ENCODE results near the gene CD2. TPM values are rescaled to one million over a fixed set of nuclear protein-coding genes. Genes with fewer than 3 reads are reported as not detected.

Gene CD2
- total and polyA plus RNA-seq, 2 donors (not counting 3 experiments of a cell fraction or from before 2014, with no cell fraction given): not detected

- Histone ChIP-seq H3K4me2 (ENCODE audit: insufficient read depth, low read length) (no peak overlapping the region), H3K27ac (ENCODE audit: insufficient read depth, low read depth, low read length) (no peak overlapping the region), H3K4me3 (replicated peaks in 1 of 3; ENCODE audit: insufficient read depth in 1 of 3, low read depth in 1 of 3, low read length in 3 of 3) (no peak overlapping the region), H3K27me3 (ENCODE audit: control insufficient read depth in 2 of 2, insufficient read depth in 2 of 2, low read length in 2 of 2) (no peaks in the 10 kb centered on the region), H3K4me1 (ENCODE audit: control insufficient read depth, extremely low read depth, insufficient read depth, low read length) (no peaks in the 10 kb centered on the region), H3K9ac (replicated peaks; ENCODE audit: extremely low read depth, insufficient read depth, low read length) (no peak overlapping the region), H3K36me3 (ENCODE audit: control insufficient read depth in 2 of 2, extremely low read depth in 1 of 2, insufficient read depth in 2 of 2, low read length in 2 of 2) (no peaks in the 10 kb centered on the region), H3K9me1 (replicated peaks; ENCODE audit: control insufficient read depth, extremely low read depth, insufficient read depth, low read length) (no peaks in the 10 kb centered on the region), H4K20me1 (replicated peaks; ENCODE audit: control insufficient read depth, extremely low read depth, insufficient read depth, low read length) (no peaks in the 10 kb centered on the region), H3K9me3 (replicated peaks; ENCODE audit: control insufficient read depth, insufficient read depth, low read length) (no peaks in the 10 kb centered on the region), H3K79me2 (ENCODE audit: control insufficient read depth, insufficient read depth, low read length) (no peaks in the 10 kb centered on the region), H2AFZ (ENCODE audit: low read depth, low read length) (no peak overlapping the region)
- BruUV-seq (replicated peaks): no TSS peak
- intact Hi-C loops (cut with micrococcal nuclease) (no loop called here), dilution Hi-C loops (cut with MboI; ENCODE audit: extremely low pct_ligation_motif_present, low sequenced_read_pairs) (no loop called here)
- DNase-seq (ENCODE audit: low read depth, low spot score) (no peak), FAIRE-seq (no peak)
- ChIA-PET POLR2A (no interaction called here), CTCF (interaction anchor here (0.6 to 2.7 kb wide), 8 partner anchors 14 to 366 kb away, joined by 3 to 11 read pairs (median 4); partner anchors contain the start of gene TTF2)
- no peak for TF ChIP-seq GATA2 (IDR thresholded peaks at IDR 0.05; ENCODE audit: insufficient read depth, insufficient read length, low read depth, low read length)
- no peak for TF ChIP-seq MYC (IDR thresholded peaks at IDR 0.05; ENCODE audit: low read depth, low read length)
- TF ChIP-seq EZH2 (IDR thresholded peaks at IDR 0.05; ENCODE audit: borderline replicate concordance, low read depth, low read length, severe bottlenecking): no peak
Measured at GRCh38 chr1:116763116-116763786, 9.0 kb downstream of the CD2 start.

GRCh38 chr1:116763787-116764465 lies 9.7 kb downstream of the CD2 start:
- H3K9ac ChIP-seq (replicated peaks; ENCODE audit: extremely low read depth, insufficient read depth, low read length): no peak overlapping the region
- H3K27ac ChIP-seq (ENCODE audit: insufficient read depth, low read depth, low read length): no peak overlapping the region
- no peaks in the 10 kb centered on the region for H3K27me3 ChIP-seq (ENCODE audit: control insufficient read depth in 2 of 2, insufficient read depth in 2 of 2, low read length in 2 of 2)
- H4K20me1 ChIP-seq (replicated peaks; ENCODE audit: control insufficient read depth, extremely low read depth, insufficient read depth, low read length): no peaks in the 10 kb centered on the region
- BruUV-seq (replicated peaks): no TSS peak
- H3K79me2 ChIP-seq (ENCODE audit: control insufficient read depth, insufficient read depth, low read length): no peaks in the 10 kb centered on the region
- intact Hi-C loops (cut with micrococcal nuclease): loop anchor here (1.0 kb wide), 1 partner anchor 291 kb away; no protein-coding TSS in a partner anchor
- no peak overlapping the region for H3K4me2 ChIP-seq (ENCODE audit: insufficient read depth, low read length)
- TF ChIP-seq MAX (IDR thresholded peaks at IDR 0.05; ENCODE audit: insufficient read depth, insufficient read length): no peak
- TF ChIP-seq CTCF (IDR thresholded peaks at IDR 0.05; ENCODE audit: extremely low read depth in 1 of 2, insufficient read depth in 1 of 2, low read depth in 1 of 2, low read length in 2 of 2): peak; percentile 30 to 50
- dilution Hi-C loops (cut with MboI; ENCODE audit: extremely low pct_ligation_motif_present, low sequenced_read_pairs): no loop called here
- H2AFZ ChIP-seq (ENCODE audit: low read depth, low read length): no peak overlapping the region
- H3K4me1 ChIP-seq (ENCODE audit: control insufficient read depth, extremely low read depth, insufficient read depth, low read length): no peaks in the 10 kb centered on the region
- FAIRE-seq (no peak), DNase-seq (ENCODE audit: low read depth, low spot score) (peak; percentile 5)
- ChIA-PET CTCF (interaction anchor here (0.7 to 2.7 kb wide), 19 partner anchors 9 to 365 kb away, joined by 3 to 14 read pairs (median 4); partner anchors contain the start of genes CD2 and TTF2), POLR2A (no interaction called here)
- H3K4me3 ChIP-seq (replicated peaks in 1 of 3; ENCODE audit: insufficient read depth in 1 of 3, low read depth in 1 of 3, low read length in 3 of 3): no peak overlapping the region
- no peaks in the 10 kb centered on the region for H3K9me3 ChIP-seq (replicated peaks; ENCODE audit: control insufficient read depth, insufficient read depth, low read length)
- no peaks in the 10 kb centered on the region for H3K36me3 ChIP-seq (ENCODE audit: control insufficient read depth in 2 of 2, extremely low read depth in 1 of 2, insufficient read depth in 2 of 2, low read length in 2 of 2)
- H3K9me1 ChIP-seq (replicated peaks; ENCODE audit: control insufficient read depth, extremely low read depth, insufficient read depth, low read length): no peaks in the 10 kb centered on the region
